Activated CD4-positive, alpha-beta T cell treated with anti-CD3 and anti-CD28 coated beads, Interleukin-2, amount 50 U/mL, for 1 hour (primary cell): Measurements from ENCODE around the gene MSRB1.

ENCODE experiments used
- DNase-seq: peaks from one replicate; pipeline ENCODE4 v3.0.0-alpha.2; 2020

MSRB1 gene

GRCh38 chr16:1942810-1943726 lies at the start of gene MSRB1:
MSRB1 (minus strand) TSS chr16:1943199; CDS start chr16:1943156, 43 bp downstream.
- DNase-seq, result peak; percentile 99

- peak; percentile 99 for DNase-seq
Observed at GRCh38 chr16:1991948-1992703, 49.1 kb upstream of the MSRB1 start.

DNA sequence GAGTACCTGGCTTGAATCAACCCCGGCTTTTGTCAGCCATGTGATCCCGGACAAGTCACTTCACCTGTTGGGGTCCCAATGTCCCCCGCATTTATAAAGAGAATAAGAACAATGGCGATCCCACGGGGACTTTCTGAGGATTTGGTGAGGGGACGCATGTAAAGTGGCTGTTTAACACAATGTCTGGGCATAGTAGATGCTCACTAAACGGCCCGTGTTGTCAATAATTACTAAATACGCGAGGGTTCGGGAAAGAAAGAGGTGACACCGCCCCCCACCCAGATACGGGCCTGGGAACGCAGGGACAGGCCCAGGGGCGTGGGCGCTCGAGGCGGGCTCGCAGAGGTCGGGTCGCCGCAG lies 48.6 kb upstream of the MSRB1 start:
- DNase-seq, result no peak

GRCh38 chr16:1991135-1991551 lies 48.1 kb upstream of the MSRB1 start:
- DNase-seq, result peak; percentile 53

- DNase-seq, result peak; percentile 32
Observed at GRCh38 chr16:1990351-1991134, 47.5 kb upstream of the MSRB1 start.

- no peak for DNase-seq
Observed at GRCh38 chr16:1990101-1990350, 47.0 kb upstream of the MSRB1 start.

GRCh38 chr16:1989209-1990100 lies 46.5 kb upstream of the MSRB1 start, which contains the start of gene SYNGR3:
SYNGR3 (plus strand) TSS chr16:1989970; CDS start chr16:1990103, 133 bp downstream.
- DNase-seq, result no peak

DNA sequence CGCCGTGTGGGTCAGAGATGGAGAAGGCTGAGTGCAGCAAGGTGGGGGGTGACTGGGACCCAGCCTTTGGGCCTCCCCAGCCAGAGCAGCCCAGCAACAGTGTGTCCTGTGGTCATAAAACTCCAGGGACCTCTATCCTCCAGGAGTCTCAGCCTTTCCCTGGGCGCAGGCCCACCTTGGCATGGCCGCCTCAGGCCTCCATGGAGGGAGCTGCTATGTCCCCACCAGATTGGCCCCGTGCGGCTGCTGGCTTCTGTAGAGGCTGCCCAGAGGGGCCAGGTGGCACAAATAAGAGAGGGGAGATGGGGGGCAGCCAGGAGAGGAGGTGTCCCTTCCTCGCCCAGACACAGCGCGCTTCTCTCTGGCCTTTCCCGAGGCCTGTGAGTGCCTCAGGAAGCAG lies 44.2 kb upstream of the MSRB1 start:
- no peak for DNase-seq

DNA sequence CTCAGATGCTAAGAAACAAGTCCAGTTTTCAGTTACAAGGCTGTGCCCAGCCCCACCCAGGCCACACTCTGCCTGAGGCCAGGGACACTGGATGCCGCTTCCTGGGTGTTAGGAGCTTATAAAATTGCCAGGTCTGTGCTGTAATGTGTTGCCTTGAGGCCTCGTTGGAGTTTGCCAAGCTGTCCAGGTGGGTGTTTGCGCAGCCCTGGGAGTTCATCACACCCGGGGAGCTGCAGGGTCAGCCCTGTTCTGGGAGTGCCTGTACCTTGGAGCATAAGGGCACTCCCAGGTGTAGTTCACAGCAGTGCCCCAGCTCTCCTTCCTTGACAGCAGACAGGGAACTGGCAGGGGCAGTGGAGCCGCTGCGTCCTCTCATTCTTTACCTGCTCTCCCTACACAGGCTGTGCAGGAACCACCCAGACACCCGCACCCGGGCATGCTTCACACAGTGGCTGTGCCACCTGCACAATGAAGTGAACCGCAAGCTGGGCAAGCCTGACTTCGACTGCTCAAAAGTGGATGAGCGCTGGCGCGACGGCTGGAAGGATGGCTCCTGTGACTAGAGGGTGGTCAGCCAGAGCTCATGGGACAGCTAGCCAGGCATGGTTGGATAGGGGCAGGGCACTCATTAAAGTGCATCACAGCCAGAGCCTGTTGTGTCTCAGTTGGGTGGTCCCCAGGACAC lies 42.6 kb upstream of the MSRB1 start:
- no peak for DNase-seq

DNA sequence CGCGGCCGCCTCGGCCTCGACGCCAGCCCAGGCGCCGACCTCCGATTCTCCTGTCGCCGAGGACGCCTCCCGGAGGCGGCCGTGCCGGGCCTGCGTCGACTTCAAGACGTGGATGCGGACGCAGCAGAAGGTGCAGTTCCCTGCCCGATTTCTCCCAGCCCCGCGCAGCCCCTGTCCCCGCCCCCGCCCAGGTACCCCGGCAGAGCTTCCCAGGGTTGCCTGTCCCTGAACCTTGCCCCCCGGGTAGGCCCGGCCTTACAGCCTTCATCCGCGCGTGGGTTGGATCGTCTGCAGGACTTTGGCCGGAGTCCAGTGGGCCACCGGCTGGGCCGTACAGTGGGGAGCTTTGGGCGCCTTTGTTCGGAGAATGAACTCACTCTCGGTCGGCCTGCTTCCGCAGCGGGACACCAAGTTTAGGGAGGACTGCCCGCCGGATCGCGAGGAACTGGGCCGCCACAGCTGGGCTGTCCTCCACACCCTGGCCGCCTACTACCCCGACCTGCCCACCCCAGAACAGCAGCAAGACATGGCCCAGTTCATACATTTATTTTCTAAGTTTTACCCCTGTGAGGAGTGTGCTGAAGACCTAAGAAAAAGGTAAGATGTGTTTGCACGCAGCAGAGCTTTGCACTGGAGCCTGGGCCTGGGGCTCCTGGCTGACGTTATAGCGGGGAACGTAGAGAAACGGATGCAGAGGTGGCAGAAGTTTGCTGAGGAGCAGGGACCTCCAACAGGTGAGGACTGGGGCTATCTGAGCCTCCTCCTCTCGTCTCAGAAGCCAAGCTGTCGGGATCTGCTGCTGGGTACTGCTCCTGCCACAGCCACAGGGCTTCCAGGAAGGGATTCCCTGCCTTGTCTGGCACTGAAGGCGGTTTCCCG lies 41.6 kb upstream of the MSRB1 start:
- DNase-seq, result no peak

- peak; percentile 51 for DNase-seq
Observed at GRCh38 chr16:1983544-1984346, 40.7 kb upstream of the MSRB1 start, which contains the start of gene GFER. GFER (plus strand) TSS chr16:1984193; CDS start chr16:1984219, 26 bp downstream.

DNA sequence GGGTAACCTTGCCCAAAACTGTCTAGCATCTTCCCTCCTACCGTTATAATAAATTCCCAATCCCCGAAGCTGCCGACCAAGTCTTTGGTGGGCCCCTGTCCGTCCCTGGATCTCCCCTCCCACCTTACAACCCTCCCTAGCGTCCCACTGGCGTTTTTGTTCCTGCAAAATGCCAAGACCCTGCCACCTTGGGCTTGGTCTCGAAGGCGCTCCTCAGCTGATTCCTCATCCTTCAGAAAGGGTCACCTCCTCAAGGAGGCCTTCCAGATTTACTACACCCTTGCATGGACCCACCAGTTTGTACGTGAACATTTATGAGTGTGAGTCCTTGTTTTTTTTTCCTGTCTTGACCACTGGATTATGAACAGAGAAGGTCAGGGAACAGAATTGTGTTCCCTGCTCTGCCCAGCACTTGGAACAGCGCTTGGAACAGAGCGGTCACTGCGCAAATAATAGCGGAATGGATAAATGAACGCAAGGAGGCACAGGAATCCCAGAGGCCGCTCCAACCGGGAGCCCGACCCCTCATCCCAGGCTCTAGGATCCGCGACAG lies 40.1 kb upstream of the MSRB1 start:
- DNase-seq, result no peak

GRCh38 chr16:1982013-1982433 lies 39.0 kb upstream of the MSRB1 start:
- DNase-seq, result no peak

GRCh38 chr16:1981398-1981836 lies 38.4 kb upstream of the MSRB1 start, which contains the start of gene NOXO1:
NOXO1 (minus strand) TSS chr16:1981469; CDS start chr16:1981179, 290 bp downstream.
- no peak for DNase-seq

DNA sequence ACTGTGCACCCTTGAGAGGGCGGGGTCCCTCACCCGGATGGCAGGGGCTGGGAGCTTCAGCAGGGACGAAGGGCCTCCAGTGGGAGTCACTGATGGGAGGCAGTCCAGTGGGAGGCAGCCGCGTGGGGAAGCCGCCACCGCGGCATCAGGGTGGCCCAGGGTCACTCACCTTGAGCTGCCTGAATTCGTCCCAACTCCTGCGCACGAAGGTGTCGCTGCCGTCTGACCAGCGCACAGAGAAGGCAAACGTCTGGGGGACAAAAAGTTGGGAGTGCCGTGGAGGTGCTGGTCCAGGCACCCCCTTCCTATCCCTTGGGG lies 37.7 kb upstream of the MSRB1 start:
- no peak for DNase-seq

DNA sequence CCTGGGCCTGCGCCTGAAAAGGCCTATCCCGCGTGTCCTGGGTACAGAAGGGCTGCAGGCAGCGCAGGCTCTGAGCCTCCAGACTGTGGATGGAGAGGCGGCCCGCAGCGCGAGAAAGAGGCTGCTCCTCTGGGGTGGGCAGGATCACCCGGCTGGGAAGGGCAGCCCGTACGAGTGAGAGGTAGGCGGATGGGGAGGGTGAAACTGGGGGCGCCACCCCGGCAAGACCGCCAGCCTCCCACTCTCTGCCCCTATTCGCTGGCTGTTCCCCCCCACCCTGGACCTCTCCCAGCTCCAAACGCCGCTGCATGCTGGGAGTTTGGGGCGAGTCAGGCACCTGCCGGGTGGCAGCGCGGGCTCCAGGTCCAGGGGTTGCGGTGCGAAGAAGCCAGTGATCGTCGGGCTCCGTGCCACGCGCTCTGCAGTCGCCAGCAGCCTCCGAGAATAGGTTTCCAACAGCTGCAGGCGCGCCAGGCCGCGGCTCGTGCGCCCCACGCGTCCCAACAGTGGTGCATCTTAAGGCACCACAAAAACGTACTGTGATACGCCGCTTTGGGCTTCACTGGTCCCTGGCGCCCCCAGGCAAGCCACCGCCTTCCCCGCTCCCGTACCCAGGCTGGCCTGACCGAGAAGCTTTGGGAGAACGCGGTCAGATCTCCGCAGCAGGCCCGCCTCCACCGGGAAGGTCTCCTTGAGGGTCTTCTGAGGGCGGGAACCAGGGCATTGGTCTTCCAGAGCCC lies 37.2 kb upstream of the MSRB1 start:
- no peak for DNase-seq

DNA sequence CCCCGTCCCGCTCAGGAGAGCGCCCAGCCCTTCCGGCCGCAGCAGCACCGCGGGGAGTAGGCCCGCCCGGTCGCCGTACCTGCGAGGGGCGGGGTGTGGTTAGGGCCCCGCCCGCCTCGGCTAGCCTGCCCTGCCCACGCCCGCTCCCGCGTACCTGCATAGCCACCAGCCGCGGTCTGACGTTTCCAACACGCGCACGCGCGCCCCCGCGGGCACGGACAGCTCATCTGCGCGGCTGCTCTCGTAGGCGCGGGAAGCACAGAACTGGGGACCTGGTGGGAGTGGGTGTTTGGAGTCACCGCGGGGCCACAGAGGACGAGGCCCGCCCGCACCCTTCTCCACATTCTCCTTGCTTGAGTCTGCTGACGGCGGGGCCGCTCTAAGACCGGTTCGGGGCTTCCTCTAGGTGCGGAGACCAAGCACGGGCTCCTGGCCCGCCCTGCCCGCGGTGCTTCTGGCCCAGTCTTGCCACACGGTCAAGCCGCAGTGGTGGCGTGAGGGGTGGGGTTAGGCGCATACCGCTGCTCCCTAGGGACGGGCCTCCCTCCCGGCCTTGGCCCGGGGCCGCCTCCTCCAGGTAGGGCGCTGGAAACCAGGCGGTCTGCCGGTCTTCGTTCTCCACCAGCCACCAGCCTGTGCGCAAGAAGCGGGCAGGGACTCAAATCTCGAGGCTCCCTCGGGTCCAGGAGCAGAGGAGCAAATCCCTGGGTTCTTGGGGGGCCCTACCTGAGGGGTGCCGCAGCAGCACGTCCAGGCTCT lies 36.5 kb upstream of the MSRB1 start:
- peak; percentile 36 for DNase-seq
